Measurements from ENCODE around the gene PLEKHA1.

GRCh38 chr10:122352817-122353525 lies 21.5 kb upstream of the PLEKHA1 start:
- TF ChIP-seq CTCF (conservative IDR thresholded peaks at IDR 0.05; ENCODE audit: low read depth in 2 of 2), result no peak
- no peak for TF ChIP-seq POLR2AphosphoS5 (IDR thresholded peaks at IDR 0.05; ENCODE audit: low read depth)
- TF ChIP-seq JUNB (IDR thresholded peaks at IDR 0.05; ENCODE audit: unreplicated experiment), result no peak
- TF ChIP-seq ZNF331 (CRISPR knock-in tag; IDR thresholded peaks at IDR 0.05; ENCODE audit: low read depth), result no peak
